AG09319 (cell line): ENCODE results near the gene RBFOX1.

Experiments
- DNase-seq: peaks from one replicate; pipeline ENCODE4 v3.0.0-alpha.2; 2010; ENCODE audit warnings: low read depth; ENCODE audit errors: extremely low read depth
- TF ChIP-seq, protein P1 (sequence below): IDR thresholded peaks from 2 replicates; pipeline ENCODE4 v1.5.1; 2011; ENCODE audit warnings: low read depth, mild to moderate bottlenecking, inconsistent platforms, low read length, moderate library complexity

RBFOX1 gene

DNA sequence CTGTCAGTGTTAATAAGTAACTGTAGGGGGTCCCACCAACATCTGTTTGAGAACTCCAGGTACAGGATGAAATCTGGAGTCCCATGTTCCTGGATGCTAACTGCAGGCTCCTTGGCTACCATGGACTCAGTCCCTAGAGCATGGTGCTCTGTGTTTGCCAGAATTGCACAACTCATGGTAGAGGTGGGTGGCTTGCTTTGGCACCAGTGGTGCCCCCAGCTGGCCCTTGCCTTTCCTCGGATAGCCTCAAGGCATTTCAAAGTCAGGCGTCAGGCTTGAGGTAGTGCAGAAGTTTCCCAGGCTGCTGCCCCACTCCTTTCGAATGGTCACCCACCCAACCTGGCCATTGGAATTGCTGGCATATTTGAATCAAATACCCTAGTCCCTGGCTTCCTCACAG is 179.9 kb downstream of the RBFOX1 start:
- DNase-seq, result no peak
- TF ChIP-seq, protein P1, sequence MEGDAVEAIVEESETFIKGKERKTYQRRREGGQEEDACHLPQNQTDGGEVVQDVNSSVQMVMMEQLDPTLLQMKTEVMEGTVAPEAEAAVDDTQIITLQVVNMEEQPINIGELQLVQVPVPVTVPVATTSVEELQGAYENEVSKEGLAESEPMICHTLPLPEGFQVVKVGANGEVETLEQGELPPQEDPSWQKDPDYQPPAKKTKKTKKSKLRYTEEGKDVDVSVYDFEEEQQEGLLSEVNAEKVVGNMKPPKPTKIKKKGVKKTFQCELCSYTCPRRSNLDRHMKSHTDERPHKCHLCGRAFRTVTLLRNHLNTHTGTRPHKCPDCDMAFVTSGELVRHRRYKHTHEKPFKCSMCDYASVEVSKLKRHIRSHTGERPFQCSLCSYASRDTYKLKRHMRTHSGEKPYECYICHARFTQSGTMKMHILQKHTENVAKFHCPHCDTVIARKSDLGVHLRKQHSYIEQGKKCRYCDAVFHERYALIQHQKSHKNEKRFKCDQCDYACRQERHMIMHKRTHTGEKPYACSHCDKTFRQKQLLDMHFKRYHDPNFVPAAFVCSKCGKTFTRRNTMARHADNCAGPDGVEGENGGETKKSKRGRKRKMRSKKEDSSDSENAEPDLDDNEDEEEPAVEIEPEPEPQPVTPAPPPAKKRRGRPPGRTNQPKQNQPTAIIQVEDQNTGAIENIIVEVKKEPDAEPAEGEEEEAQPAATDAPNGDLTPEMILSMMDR, result no peak

DNA sequence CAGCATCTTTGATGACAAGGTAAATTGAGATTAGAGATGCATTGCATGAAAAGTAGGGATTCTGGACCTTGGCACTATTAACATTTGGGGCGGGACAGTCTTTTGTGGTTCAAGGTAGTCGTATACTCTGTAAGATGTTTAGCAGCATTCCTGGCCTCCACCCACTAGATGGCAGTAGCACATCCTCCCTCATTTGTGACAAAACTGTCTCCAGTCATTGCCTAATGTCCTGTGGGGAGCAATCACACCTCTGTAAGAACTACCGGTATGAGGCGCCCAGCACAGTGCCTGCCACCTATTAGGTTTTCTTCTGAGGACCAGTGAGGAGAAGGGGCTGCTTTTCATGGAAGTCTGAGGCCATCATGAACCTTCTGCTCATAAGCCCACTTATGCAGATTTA is 180.8 kb downstream of the RBFOX1 start:
- TF ChIP-seq, protein P1, result no peak
- DNase-seq, result no peak

DNA sequence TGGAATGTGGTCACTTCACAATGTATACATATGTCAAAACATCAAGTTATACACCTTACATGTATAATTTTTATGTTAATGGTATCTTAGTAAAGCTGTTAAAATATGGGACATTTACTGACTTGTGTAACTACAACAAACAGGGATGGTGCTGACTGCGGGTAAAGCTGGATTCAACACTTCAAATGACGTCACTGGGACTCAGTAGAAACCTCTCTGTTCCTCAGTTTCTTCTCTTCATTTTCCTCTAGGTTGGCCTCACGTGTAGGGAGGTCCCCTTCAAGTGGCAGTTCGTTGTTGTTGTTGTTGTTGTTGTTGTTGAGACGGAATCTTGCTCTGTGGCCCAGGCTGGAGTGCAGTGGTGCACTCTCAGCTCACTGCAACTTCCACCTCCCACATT is 182.9 kb downstream of the RBFOX1 start:
- TF ChIP-seq, protein P1, result no peak
- no peak for DNase-seq

DNA sequence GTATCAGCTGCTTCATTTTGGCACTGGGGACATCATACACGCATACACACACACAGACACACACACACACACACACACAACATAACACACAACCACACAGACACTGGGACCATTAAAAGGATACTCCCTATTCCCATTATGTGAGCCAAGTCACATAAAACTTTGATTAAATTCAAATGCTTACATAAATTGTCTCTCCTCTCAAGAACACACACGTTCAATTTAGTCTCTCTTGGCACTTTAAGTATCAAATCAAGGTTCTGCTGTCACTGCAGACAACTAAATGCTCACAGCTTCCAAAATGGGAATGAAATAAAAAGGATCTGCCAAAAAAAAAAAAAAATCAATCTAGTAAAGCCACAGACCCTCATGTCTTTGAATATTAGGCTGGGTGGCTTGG is 184.9 kb downstream of the RBFOX1 start:
- TF ChIP-seq, protein P1, result no peak
- DNase-seq, result no peak

DNA sequence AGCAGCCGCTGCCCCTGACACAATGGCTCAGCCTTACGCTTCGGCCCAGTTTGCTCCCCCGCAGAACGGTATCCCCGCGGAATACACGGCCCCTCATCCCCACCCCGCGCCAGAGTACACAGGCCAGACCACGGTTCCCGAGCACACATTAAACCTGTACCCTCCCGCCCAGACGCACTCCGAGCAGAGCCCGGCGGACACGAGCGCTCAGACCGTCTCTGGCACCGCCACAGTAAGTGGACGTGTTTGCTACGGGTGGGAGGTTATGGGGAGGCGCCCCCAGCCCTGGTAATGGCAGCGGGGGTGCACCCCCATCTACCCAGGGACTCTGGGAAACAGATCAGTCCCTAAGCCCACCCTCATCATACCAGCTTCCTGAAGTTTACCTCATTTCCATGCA is 185.5 kb downstream of the RBFOX1 start:
- DNase-seq, result no peak

DNA sequence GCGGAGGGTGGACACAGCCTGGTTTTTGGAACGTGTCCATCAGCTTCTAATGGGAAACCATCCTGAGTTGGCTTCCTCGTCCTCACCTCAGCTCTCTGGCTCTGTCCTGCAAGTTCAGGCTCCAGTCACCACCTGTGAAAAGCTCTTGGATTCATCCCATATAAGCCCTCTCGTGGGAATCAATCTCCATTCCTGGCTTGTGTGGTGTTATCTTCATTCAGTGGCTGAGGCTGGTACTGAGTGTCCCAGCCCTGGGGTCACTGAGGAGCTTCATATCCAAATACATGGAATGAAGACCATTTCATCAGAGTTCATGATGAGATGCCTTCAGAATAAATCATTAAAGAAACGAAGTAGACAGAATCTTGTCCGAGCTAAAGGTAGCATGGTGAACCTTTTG is 189.2 kb downstream of the RBFOX1 start:
- no peak for DNase-seq
- TF ChIP-seq, protein P1, result no peak

More for the DNA sequence above, 185.5 kb downstream of the RBFOX1 start:
- TF ChIP-seq, protein P1, result no peak

DNA sequence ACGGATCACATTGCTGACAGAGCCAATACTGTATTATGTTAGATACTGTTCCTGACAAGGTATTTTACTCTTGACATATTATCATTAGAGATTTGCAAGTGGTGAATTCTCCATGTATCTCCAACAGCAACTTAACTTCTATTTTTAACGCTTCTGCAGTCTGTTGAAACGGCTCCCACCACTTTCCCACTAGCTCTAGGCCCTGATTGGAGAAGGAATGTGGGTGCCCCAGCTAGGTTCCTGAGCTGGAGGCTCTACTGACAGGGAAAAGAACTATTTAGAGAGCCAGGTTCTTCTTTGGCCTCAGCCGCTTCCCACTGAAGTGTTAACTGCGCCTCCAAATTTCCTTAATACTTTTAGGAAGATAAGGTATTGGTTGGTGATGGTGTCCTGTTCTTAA is 191.8 kb downstream of the RBFOX1 start:
- TF ChIP-seq, protein P1, result no peak
- DNase-seq, result no peak
